ENCODE results near the gene KCNH6.

Gene KCNH6

GRCh38 chr17:63557416-63557815 lies 34.3 kb downstream of the KCNH6 start:
- no peak for DNase-seq (ENCODE audit: low read depth)

- no peak for DNase-seq (ENCODE audit: low read depth)
These were observed 35.3 kb downstream of the KCNH6 start for GRCh38 chr17:63558441-63558840.

GRCh38 chr17:63561819-63562218 lies 38.7 kb downstream of the KCNH6 start:
- no peak for DNase-seq (ENCODE audit: low read depth)

GRCh38 chr17:63563339-63563738 lies 40.2 kb downstream of the KCNH6 start:
- DNase-seq (ENCODE audit: low read depth) = no peak

GRCh38 chr17:63564562-63564961 lies 41.4 kb downstream of the KCNH6 start:
- no peak for DNase-seq (ENCODE audit: low read depth)

- DNase-seq (ENCODE audit: low read depth) = no peak
These were observed 44.1 kb downstream of the KCNH6 start for GRCh38 chr17:63567229-63567628.

GRCh38 chr17:63568563-63568962 lies 45.4 kb downstream of the KCNH6 start:
- DNase-seq (ENCODE audit: low read depth) = no peak

- DNase-seq (ENCODE audit: low read depth) = peak; percentile 67
These were observed 48.6 kb downstream of the KCNH6 start for GRCh38 chr17:63571632-63572310.

- no peak for DNase-seq (ENCODE audit: low read depth)
These were observed 50.5 kb downstream of the KCNH6 start for GRCh38 chr17:63573634-63574033.

- DNase-seq (ENCODE audit: low read depth) = no peak
These were observed 55.0 kb downstream of the KCNH6 start for GRCh38 chr17:63578027-63578768.

GRCh38 chr17:63578769-63579111 lies 55.6 kb downstream of the KCNH6 start:
- no peak for DNase-seq (ENCODE audit: low read depth)

- DNase-seq (ENCODE audit: low read depth) = no peak
These were observed 56.5 kb downstream of the KCNH6 start for GRCh38 chr17:63579633-63580032.

- DNase-seq (ENCODE audit: low read depth) = no peak
These were observed 64.6 kb downstream of the KCNH6 start for GRCh38 chr17:63587770-63588169.

- no peak for DNase-seq (ENCODE audit: low read depth)
These were observed 65.6 kb downstream of the KCNH6 start for GRCh38 chr17:63588797-63589196.

- DNase-seq (ENCODE audit: low read depth) = no peak
These were observed 66.5 kb downstream of the KCNH6 start for GRCh38 chr17:63589646-63590045.

- no peak for DNase-seq (ENCODE audit: low read depth)
These were observed 69.6 kb downstream of the KCNH6 start for GRCh38 chr17:63592797-63593196.

GRCh38 chr17:63595132-63595531 lies 72.0 kb downstream of the KCNH6 start:
- DNase-seq (ENCODE audit: low read depth) = no peak

Data from non-pigmented ciliary epithelial cell (primary cell).